Body of pancreas (tissue), 4 donors: ENCODE data around the gene SCAF8.

Experiments used
- POLR2A ChIP-seq, 3 donors: fragments of 450-650 bp; IDR thresholded peaks; one replicate each; pipeline ENCODE4 v1.6.1; 2016; ENCODE audit warnings: antibody characterized with exemption in 3 of 3, mild to moderate bottlenecking in 2 of 3
- TF ChIP-seq, protein P1 (sequence below), 7 experiments: fragments of 450-650 bp in 4 of 7; fragments of 200-600 bp in 3 of 7; sonication (generic) in 3 of 7; IDR thresholded peaks; one replicate each; pipeline ENCODE4 v1.5.1; 2016 to 2019; ENCODE audit warnings: antibody characterized with exemption in 7 of 7

DNA sequence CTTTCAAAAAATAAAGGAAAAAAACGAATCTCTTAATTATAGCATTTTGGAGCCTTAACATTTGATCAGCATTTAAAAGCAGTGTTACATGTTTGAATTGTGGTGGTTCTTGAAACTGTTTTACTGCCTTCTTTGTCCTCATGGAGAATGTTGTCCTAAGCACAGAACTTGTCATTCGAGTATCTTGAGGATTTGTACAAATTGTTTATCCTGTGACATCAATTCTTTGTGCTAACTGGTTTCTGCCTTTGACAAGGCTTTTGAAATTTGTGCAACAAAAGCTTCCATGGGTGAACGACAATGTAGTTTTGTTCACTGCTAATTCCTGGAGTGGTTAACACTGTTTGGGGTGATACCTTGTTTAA lies 130.8 kb downstream of the SCAF8 start:
- TF ChIP-seq, protein P1, sequence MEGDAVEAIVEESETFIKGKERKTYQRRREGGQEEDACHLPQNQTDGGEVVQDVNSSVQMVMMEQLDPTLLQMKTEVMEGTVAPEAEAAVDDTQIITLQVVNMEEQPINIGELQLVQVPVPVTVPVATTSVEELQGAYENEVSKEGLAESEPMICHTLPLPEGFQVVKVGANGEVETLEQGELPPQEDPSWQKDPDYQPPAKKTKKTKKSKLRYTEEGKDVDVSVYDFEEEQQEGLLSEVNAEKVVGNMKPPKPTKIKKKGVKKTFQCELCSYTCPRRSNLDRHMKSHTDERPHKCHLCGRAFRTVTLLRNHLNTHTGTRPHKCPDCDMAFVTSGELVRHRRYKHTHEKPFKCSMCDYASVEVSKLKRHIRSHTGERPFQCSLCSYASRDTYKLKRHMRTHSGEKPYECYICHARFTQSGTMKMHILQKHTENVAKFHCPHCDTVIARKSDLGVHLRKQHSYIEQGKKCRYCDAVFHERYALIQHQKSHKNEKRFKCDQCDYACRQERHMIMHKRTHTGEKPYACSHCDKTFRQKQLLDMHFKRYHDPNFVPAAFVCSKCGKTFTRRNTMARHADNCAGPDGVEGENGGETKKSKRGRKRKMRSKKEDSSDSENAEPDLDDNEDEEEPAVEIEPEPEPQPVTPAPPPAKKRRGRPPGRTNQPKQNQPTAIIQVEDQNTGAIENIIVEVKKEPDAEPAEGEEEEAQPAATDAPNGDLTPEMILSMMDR (IDR thresholded peaks at IDR 0.05): no peak
- no peak for TF ChIP-seq POLR2A (IDR thresholded peaks at IDR 0.05)
